Right atrium auricular region (tissue), 2 donors: ENCODE results near the gene F8. TPM values are rescaled to one million over a fixed set of nuclear protein-coding genes. Genes with fewer than 3 reads are reported as not detected.

Experiments used
- DNase-seq: peaks from one replicate; pipeline ENCODE4 v3.0.0-alpha.2; 2019; ENCODE audit warnings: low spot score
- H3K27ac ChIP-seq, 2 donors: fragments of 200-600 bp; sonication (generic); 1 replicate in 1 of 2; 2 replicates in 1 of 2; pipeline ENCODE4 v1.5.1; 2016 to 2019
- H3K27me3 ChIP-seq, 2 donors: fragments of 200-600 bp; sonication (generic); one replicate each; pipeline versions ENCODE4 v1.5.1 to v1.6.0; 2017 to 2019
- H3K36me3 ChIP-seq: fragments of 200-600 bp; sonication (generic); one replicate; pipeline ENCODE4 v1.5.1; 2016
- H3K4me1 ChIP-seq, 2 donors: fragments of 200-600 bp; sonication (generic); one replicate each; pipeline versions ENCODE4 v1.5.1 to v1.6.0; 2017 to 2019
- H3K4me3 ChIP-seq, 2 donors: fragments of 200-600 bp; sonication (generic); 1 replicate in 1 of 2; 2 replicates in 1 of 2; pipeline ENCODE4 v1.5.1; 2017 to 2019; ENCODE audit warnings: mild to moderate bottlenecking in 1 of 2, moderate library complexity in 1 of 2
- H3K9me3 ChIP-seq, 2 donors: fragments of 200-600 bp; sonication (generic); one replicate each; pipeline ENCODE4 v1.5.1; 2019
- CTCF ChIP-seq, 2 donors: fragments of 200-600 bp; sonication (generic); IDR thresholded peaks; one replicate each; pipeline ENCODE4 v1.5.1; 2019; ENCODE audit warnings: antibody characterized with exemption in 2 of 2
- microRNA counts, 2 donors: library from miRNA; unstranded; fragments of <30 nt; microRNA quantifications; one replicate each; lab custom pipeline; 2016 to 2017
- microRNA-seq, 2 donors: library from miRNA; unstranded; fragments of <30 nt; microRNA quantifications; one replicate each; pipeline ENCODE4, GENCODE V29; 2016 to 2017; ENCODE audit warnings: borderline number of aligned reads in 2 of 2, borderline replicate concordance in 1 of 2
- total RNA-seq, 2 donors: library from RNA; depleted of rRNA; stranded (reverse); fragments of >200 nt; gene quantifications; one replicate each; pipeline ENCODE4 v1.1.0, GENCODE V29; 2016

F8 gene
- total RNA-seq, 2 donors from 2014 or later, result 41.2 to 42.9 TPM

- Histone ChIP-seq H3K4me1 (no peaks in the 10 kb centered on the region), H3K36me3 (no peaks in the 10 kb centered on the region), H3K27me3 (no peaks in the 10 kb centered on the region), H3K9me3 (no peaks in the 10 kb centered on the region), H3K4me3 (no peak overlapping the region), H3K27ac (no peak overlapping the region)
- no peak for TF ChIP-seq CTCF (IDR thresholded peaks at IDR 0.05)
- no peak for DNase-seq
Measured at GRCh38 chrX:154791467-154791866, 231.1 kb downstream of the F8 start.

MicroRNA genes within 50 kb of the gene (microRNA counts, 767-probe panel; counts per million panel counts)
- microRNA hsa-miR-1184 (lab: Ali Mortazavi, UCI), result 0 to 31.0 counts per million in 2 donors

Small RNA genes lying within 50 kb of the gene (microRNA-seq; reads per million reads assigned to microRNA genes)
- 0 reads per million in 2 donors for gene MIR1184-1

Other genes starting within 250 kb of the F8 start
- 10 to 100 TPM; 20.1 to 27.5 TPM for gene MPP1, start 217.2 kb downstream of the F8 start, total RNA-seq
- not detected for gene SMIM9, start 188.1 kb downstream of the F8 start, total RNA-seq
- gene F8A1, start 136.4 kb downstream of the F8 start, total RNA-seq, result 10 to 100 TPM in 1 of 2 donors, 1 to 10 TPM in 1; 8.4 to 12.2 TPM
- gene FUNDC2, start 4.1 kb upstream of the F8 start, total RNA-seq, result 100 to 1,000 TPM; 146 to 178 TPM
- gene CMC4, start 48.4 kb upstream of the F8 start, total RNA-seq, result 10 to 100 TPM; 39.9 to 58.3 TPM
- gene MTCP1, start 48.4 kb upstream of the F8 start, total RNA-seq, result under 1 TPM; 0.43 to 0.85 TPM
- gene BRCC3, start 48.8 kb upstream of the F8 start, total RNA-seq, result 1 to 10 TPM; 7.6 to 8.3 TPM
- gene VBP1, start 193.7 kb upstream of the F8 start, total RNA-seq, result 10 to 100 TPM; 42.7 to 60.3 TPM
- gene RAB39B, start 241.8 kb upstream of the F8 start, total RNA-seq, result under 1 TPM; 0.55 to 0.63 TPM